Stimulated activated CD8-positive, alpha-beta memory T cell treated with anti-CD3 and anti-CD28 coated beads, Interleukin-7, amount 100 ng/mL, for 48 hours (primary cell): ENCODE measurements around the gene RINL.
"Not testable (repeated sequence)": the region's sequence is repeated elsewhere in the genome, so short reads cannot be mapped to it uniquely, and the experiment has no call there.

Experiments used
- DNase-seq, 2 donors: peaks; one replicate each; pipeline ENCODE4 v3.0.0-alpha.2; 2020; ENCODE audit warnings: low read depth in 1 of 2; ENCODE audit errors: extremely low read depth in 1 of 2

Gene RINL

DNA sequence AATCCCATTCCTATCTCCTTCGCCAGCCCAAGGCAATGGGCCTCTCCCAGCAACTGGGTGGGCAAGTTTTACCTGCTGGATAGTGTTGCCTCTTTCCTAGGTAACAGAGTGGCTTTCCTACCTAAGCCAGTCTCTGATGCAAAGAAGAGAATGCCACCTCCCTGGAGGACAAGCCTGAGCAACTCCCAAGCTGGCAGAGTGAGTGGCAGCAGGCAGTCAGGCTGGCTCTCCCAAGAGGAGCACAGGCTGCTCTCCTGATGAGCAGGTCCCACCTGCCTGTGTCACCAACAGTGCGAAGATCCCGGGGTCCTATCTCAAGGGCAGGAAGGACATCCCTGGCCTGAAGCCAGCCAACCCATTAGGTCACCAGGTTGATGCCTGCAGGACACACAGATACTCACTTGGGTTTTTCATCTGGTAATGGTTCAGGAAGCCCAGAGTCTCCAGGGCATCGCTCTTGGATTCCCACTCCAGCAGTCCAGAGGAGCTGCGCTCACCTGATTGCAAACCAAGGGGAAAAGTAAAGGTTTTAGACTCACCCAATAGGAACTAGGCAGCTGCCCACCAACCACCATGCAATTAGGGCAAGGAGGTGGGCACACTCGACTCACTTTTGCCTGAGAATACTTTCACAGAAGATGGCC lies 41.0 kb downstream of the RINL start:
- DNase-seq = no peak

DNA sequence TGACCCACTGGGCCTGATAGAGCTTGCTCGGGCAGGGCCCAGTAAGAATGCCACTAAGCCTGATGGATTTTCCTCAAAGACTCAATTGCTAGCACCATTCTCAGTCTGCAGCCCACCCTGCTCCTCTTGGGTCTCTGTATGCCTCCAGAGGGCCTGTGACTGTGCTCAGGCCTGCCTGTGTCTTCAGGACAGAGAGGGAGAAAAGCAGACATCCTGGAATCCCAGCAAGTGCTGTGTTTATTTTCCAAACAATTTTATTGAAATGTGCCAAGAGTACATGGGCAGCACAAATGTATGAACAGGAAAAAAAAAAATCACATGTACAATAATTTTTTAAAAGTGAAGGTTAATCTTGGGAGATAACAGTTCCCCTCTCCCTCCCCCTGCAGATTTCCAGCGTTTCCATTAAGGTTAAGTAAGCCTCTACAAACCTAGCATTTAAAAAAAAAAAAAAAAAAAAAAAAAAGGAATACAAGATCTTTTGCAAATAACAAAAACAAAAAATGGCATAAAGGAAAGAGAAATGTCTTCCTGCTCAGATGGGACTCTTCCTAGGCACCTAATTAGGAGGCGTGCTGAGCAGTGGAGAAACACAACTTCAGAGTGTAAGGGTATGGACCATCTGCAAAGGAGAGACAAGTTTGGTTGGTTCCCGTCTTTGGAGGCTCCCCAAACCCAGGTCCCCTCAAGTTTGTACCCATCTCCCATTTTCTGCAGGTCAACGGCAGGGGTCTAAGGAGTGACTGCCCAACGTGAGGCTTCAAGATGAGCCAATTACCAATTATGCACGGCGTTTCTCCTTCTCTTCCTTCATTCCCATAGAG lies 41.7 kb downstream of the RINL start:
- DNase-seq = no peak

DNA sequence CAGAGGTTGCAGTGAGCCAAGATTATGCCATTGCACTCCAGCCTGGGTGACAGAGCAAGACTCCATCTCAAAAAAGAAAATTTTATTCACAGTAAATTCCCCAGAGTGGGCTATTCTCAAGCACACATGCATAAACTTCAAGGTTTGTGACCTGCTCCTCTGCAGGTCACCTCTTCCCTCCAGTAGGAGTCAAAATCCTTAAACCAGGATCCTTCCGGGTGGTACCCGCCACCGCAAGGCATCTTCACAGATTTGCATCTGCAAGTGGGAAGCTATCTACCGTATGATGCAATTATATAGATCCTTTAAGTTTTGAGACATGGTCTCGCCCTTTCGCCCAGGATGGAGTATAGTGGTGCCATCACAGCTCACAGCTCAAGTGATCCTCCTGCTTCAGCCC lies 43.5 kb downstream of the RINL start:
- DNase-seq = no peak

DNA sequence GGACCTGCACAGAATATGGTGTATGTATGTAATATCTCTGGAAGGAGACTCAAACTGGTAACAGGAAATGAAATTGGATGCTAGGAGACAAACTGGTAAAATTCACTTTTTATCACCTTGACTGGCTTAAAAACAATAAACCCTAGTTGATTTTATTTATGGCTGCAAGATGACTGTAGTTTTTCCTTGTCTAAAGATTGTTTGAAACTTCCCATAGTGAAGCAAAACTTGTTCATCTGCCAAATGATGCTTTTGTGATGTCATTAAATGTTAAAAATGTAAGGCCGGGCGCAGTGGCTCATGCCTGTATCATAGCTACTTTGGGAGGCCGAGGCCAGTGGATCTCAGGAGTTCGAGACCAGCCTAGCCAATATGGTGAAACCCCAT lies 44.0 kb downstream of the RINL start:
- no peak for DNase-seq

DNA sequence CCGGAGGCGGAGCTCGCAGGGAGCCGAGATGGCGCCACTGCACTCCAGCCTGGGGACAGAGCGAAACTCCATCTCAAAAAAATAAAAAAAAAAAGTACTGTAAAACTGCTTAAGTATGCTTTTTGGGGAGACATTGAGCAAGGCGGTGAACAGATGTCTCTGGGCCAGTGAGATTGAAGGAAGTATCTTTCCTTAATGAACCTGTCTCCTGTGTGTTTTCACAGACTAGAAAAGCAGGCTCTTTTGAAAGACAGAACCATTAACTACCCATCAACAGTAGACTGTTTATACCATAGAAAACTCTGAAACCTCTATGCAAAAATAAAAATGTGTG lies 45.0 kb downstream of the RINL start:
- DNase-seq = no peak

- peak in 1 of 2 donors; percentile 25 for DNase-seq
Measured at GRCh38 chr19:38831142-38831605, 46.9 kb downstream of the RINL start.

DNA sequence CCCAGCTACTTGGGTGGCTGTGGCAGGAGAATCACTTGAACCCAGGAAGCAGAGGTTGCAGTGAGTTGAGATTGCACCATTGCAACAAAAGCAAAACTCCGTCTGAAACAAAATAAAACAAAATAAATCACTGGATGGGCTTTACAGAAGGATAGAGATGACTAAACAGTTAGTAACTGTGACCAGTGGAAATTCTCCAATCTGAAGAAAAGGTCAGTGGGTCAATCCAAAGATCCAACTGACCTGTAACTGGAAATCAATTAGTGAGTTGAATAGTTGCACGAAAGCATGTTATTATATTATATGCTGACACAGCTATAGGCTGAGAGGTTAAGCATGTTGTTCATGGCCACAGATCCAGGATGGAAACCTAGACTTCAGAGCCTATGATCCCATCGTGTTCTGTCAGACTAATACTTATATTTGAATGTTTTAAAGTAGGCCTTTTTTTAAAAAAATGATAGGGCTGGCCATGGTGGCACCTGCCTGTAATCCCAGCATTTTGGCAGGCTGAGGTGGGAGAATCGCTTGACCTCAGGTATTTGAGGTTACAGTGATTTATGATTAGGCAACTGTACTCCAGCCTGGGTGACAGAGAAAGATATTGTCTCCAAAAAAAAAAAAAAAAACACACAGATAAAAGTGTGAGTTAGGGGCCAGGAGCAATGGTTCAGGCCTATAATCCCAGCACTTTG lies 47.9 kb downstream of the RINL start:
- no peak for DNase-seq

DNA sequence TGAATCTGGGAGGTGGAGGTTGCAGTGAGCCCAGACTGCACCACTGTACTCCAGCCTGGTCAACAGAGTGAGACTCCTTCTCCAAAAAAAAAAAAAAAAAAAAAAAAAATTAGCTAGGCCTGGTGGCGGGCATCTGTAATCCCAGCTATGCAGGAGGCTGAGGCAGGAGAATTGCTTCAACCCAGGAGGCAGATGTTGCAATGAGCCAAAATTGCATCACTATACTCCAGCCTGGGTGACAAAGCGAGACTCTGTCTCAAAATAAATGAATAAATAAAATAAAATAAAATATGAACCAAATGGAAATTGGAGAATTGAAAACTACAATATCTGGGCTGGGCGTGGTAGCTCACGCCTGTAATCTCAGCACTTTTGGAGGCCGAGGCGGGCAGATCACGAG lies 48.9 kb downstream of the RINL start:
- DNase-seq = not testable (repeated sequence)

DNA sequence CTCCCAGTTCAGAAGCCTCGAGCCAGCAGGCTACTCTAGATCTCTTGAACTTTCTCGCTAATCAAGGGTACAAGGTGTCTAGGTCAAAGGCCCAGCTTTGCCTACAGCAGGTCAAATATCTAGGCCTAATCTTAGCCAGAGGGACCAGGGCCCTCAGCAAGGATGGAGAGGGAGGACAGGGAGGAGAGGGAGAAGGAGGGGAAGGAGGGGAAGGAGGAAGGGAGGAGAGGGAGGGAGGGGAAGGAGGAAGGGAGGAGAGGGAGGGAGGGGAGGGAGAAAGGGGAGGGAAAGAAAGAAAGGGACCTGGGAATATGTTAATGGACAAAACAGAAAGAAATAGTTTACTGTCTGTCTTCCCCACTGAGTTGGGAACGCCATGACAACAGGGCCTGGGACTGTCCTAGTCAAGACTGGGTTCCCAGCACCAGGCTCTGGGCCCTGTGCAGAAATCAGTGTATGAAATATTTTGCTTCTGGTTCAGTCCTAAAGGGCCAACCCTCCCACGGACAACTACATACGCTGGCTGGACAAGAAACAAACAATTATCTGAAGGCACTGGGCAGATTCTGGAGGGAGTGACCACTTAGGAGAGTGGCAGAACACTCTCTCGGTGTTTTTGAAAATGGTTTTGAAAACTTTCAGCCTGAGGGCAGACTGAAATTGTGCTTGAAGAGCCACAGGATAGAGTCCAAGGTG lies 51.1 kb downstream of the RINL start:
- DNase-seq = no peak

- not testable (repeated sequence) for DNase-seq
Measured at GRCh38 chr19:38825936-38826335, 52.1 kb downstream of the RINL start.

DNA sequence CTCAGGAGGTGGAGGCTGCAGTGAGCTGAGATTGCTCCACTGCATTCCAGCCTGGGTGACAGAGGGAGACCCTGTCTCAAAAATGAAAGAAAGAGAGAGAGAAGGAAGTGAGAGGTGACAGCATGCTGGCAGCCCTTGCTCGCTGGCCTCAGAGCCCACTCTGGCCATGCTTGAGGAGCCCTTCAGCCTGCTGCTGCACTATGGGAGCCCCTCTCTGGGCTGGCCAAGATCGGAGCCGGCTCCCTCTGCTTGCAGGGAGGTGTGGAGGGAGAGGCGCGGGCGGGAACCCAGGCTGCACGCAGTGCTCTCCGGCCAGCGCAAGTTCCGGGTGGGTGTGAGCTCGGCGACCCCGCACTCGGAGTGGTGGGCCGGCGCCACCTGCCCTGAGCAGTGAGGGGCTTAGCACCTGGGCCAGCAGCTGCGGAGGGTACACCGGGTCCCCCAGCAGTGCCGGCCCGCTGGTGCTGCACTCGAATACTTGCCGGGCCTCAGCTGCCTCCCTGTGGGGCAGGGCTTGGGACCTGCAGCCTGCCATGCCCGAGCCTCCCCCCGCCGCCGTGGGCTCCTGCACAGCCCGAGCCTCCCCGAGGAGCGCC lies 56.7 kb downstream of the RINL start:
- not testable (repeated sequence) for DNase-seq

GRCh38 chr19:38819231-38819920 lies 58.7 kb downstream of the RINL start:
- no peak for DNase-seq
